Measurements from ENCODE around the gene DPP6. TPM values are rescaled to one million over a fixed set of nuclear protein-coding genes. Genes with fewer than 3 reads are reported as not detected.

The DPP6 gene
- total and polyA plus RNA-seq, 2 donors (not counting 1 experiment from before 2014, with no cell fraction given), result not detected

DNA sequence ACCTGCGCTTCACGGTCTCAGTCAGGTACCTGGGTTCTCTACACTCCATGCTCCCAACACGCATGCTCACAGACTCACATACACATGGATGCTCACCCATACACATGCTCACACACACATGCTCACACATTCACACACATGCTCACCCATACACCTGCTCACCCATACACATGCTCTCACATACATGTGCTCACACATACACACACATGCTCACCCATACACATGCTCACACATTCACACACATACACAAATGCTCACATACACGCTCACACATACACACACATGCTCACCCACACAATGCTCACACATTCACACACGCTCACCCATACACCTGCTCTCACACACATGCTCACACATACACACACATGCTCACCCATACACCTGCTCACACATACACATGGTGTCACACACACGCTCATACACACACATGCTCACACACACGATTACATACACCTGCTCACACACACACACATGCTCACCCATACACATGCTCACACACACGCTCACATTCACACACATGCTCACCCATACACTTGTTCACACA, 830.8 kb downstream of the DPP6 start:
- Histone ChIP-seq H4K20me1 (ENCODE audit: control insufficient read depth, insufficient read depth, low read length, poor library complexity, severe bottlenecking) (no peaks in the 10 kb centered on the region), H3K4me3 (ENCODE audit: control extremely low read depth in 1 of 5, extremely low read depth in 1 of 5, insufficient read depth in 1 of 5, low read depth in 2 of 5, low read length in 4 of 5) (no peak overlapping the region), H3K79me2 (ENCODE audit: control insufficient read depth, insufficient read depth, low read length) (no peaks in the 10 kb centered on the region), H2AFZ (ENCODE audit: insufficient read depth, low read depth, low read length, poor library complexity, severe bottlenecking) (no peak overlapping the region), H3K36me3 (replicated peaks in 1 of 2; ENCODE audit: control extremely low read depth in 1 of 2, control insufficient read depth in 1 of 2, extremely low read depth in 1 of 2, insufficient read depth in 2 of 2, low read length in 1 of 2) (no peaks in the 10 kb centered on the region), H3K27me3 (replicated peaks in 1 of 4; ENCODE audit: control extremely low read depth in 1 of 4, control insufficient read depth in 3 of 4, insufficient read depth in 4 of 4, low read length in 3 of 4) (no peaks in the 10 kb centered on the region), H3K9ac (ENCODE audit: low read length) (no peak overlapping the region), H3K4me2 (replicated peaks; ENCODE audit: low read depth, low read length, poor library complexity, severe bottlenecking) (no peak overlapping the region), H3K4me1 (ENCODE audit: control insufficient read depth in 2 of 2, insufficient read depth in 2 of 2, low read length in 2 of 2) (no peaks in the 10 kb centered on the region), H3K27ac (ENCODE audit: low read length in 2 of 2) (no peak overlapping the region), H3K9me3 (ENCODE audit: control extremely low read depth in 1 of 3, control insufficient read depth in 2 of 3, insufficient read depth in 1 of 3, low read length in 2 of 3) (peaks cover 0 to 22% (median 3%) of the 10 kb centered on the region in 3 donors)
- no peak overlapping the region for H3K27ac Mint-ChIP-seq
- ATAC-seq (ENCODE audit: low read depth), result no peak
- no peaks in the 10 kb centered on the region for H3K4me1 Mint-ChIP-seq
- H3K9me3 Mint-ChIP-seq (ENCODE audit: insufficient read depth), result no peaks in the 10 kb centered on the region
- H3K4me3 Mint-ChIP-seq, result no peak overlapping the region
- TF ChIP-seq, protein P1, sequence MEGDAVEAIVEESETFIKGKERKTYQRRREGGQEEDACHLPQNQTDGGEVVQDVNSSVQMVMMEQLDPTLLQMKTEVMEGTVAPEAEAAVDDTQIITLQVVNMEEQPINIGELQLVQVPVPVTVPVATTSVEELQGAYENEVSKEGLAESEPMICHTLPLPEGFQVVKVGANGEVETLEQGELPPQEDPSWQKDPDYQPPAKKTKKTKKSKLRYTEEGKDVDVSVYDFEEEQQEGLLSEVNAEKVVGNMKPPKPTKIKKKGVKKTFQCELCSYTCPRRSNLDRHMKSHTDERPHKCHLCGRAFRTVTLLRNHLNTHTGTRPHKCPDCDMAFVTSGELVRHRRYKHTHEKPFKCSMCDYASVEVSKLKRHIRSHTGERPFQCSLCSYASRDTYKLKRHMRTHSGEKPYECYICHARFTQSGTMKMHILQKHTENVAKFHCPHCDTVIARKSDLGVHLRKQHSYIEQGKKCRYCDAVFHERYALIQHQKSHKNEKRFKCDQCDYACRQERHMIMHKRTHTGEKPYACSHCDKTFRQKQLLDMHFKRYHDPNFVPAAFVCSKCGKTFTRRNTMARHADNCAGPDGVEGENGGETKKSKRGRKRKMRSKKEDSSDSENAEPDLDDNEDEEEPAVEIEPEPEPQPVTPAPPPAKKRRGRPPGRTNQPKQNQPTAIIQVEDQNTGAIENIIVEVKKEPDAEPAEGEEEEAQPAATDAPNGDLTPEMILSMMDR (IDR thresholded peaks at IDR 0.05), result no peak
- TF ChIP-seq EZH2 (IDR thresholded peaks at IDR 0.05; ENCODE audit: borderline replicate concordance, insufficient read depth, low read depth, low read length, poor library complexity, severe bottlenecking), result no peak
- 83% methylated on average over 8 of the region's 8 CpGs for WGBS (ENCODE audit: insufficient coverage)
- CTCF ChIA-PET, result no interaction called here
- POLR2A ChIA-PET, result no interaction called here
- no peak for DNase-seq
- peaks cover 4% of the 10 kb centered on the region for H3K27me3 Mint-ChIP-seq
- intact Hi-C loops (cut with micrococcal nuclease), result no loop called here

DNA sequence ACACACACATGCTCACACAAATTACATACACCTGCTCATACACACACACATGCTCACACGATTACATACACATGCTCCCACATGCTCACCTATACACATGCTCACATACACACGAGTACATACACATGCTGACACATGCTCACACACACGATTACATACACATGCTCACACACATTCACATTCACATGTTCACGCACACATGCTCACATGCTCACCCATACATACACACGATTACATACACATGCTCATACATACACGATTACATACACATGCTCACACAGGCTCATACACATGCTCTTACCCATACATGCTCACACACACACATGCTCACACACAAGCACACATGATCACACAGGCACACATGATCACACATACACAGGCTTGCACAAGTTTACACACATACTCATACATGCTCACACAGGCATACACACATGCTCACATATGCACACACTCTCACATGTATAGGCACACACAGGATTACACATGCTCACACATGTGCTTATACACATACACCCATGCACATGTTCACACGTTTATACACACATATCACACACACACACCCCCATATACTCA, 832.2 kb downstream of the DPP6 start:
- Mint-ChIP-seq H3K9me3 (ENCODE audit: insufficient read depth) (no peaks in the 10 kb centered on the region), H3K27me3 (no peaks in the 10 kb centered on the region), H3K4me1 (no peaks in the 10 kb centered on the region), H3K27ac (no peak overlapping the region), H3K4me3 (no peak overlapping the region)
- ChIA-PET POLR2A (no interaction called here), CTCF (no interaction called here)
- DNase-seq, result no peak
- Histone ChIP-seq H3K36me3 (replicated peaks in 1 of 2; ENCODE audit: control extremely low read depth in 1 of 2, control insufficient read depth in 1 of 2, extremely low read depth in 1 of 2, insufficient read depth in 2 of 2, low read length in 1 of 2) (no peaks in the 10 kb centered on the region), H2AFZ (ENCODE audit: insufficient read depth, low read depth, low read length, poor library complexity, severe bottlenecking) (no peak overlapping the region), H3K27ac (ENCODE audit: low read length in 2 of 2) (no peak overlapping the region), H3K4me2 (replicated peaks; ENCODE audit: low read depth, low read length, poor library complexity, severe bottlenecking) (no peak overlapping the region), H4K20me1 (ENCODE audit: control insufficient read depth, insufficient read depth, low read length, poor library complexity, severe bottlenecking) (no peaks in the 10 kb centered on the region), H3K4me1 (ENCODE audit: control insufficient read depth in 2 of 2, insufficient read depth in 2 of 2, low read length in 2 of 2) (no peaks in the 10 kb centered on the region), H3K27me3 (replicated peaks in 1 of 4; ENCODE audit: control extremely low read depth in 1 of 4, control insufficient read depth in 3 of 4, insufficient read depth in 4 of 4, low read length in 3 of 4) (no peaks in the 10 kb centered on the region), H3K4me3 (ENCODE audit: control extremely low read depth in 1 of 5, extremely low read depth in 1 of 5, insufficient read depth in 1 of 5, low read depth in 2 of 5, low read length in 4 of 5) (no peak overlapping the region), H3K9ac (ENCODE audit: low read length) (no peak overlapping the region), H3K79me2 (ENCODE audit: control insufficient read depth, insufficient read depth, low read length) (no peaks in the 10 kb centered on the region), H3K9me3 (ENCODE audit: control extremely low read depth in 1 of 3, control insufficient read depth in 2 of 3, insufficient read depth in 1 of 3, low read length in 2 of 3) (peaks cover 0 to 31% (median 3%) of the 10 kb centered on the region in 3 donors)
- WGBS (ENCODE audit: insufficient coverage), result 95% methylated on average over 7 of the region's 7 CpGs
- no peak for TF ChIP-seq EZH2 (IDR thresholded peaks at IDR 0.05; ENCODE audit: borderline replicate concordance, insufficient read depth, low read depth, low read length, poor library complexity, severe bottlenecking)
- TF ChIP-seq, protein P1 (IDR thresholded peaks at IDR 0.05), result no peak
- no peak for ATAC-seq (ENCODE audit: low read depth)
- intact Hi-C loops (cut with micrococcal nuclease), result no loop called here

Data from B cell (primary cell).